NT2/D1 (cell line): Measurements from ENCODE around the gene CCSER1.

Source experiments
- SUZ12 ChIP-seq: IDR thresholded peaks from 2 replicates; pipeline ENCODE4 v1.6.1; 2011; ENCODE audit not compliant: insufficient read length, insufficient read depth; ENCODE audit errors: extremely low read depth
- YY1 ChIP-seq: IDR thresholded peaks from 2 replicates; pipeline ENCODE4 v1.6.1; 2011; ENCODE audit not compliant: insufficient read length, insufficient read depth
- ZNF274 ChIP-seq: IDR thresholded peaks from 2 replicates; pipeline ENCODE4 v1.6.1; 2011; ENCODE audit warnings: mild to moderate bottlenecking, low read depth, low read length

DNA sequence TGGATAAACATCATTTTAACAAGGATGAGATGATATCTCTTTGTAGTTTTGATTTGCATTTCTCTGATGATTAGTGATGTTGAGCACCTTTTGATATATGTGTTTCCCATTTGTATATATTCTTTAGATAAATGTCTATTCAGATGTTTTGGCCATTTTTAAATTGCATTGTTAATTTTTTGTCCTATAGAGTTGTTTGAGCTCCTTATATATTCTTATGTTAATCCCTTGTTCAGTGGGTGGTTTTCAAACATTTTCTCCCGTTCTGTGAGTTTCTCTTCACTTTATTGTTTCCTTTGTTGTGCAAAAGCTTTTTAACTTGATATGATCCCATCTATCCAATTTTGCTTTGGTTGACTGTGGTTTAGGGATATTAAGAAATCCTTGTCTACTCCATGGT is 606.0 kb downstream of the CCSER1 start:
- no peak for TF ChIP-seq ZNF274
- no peak for TF ChIP-seq YY1
- no peak for TF ChIP-seq SUZ12
